GM18520 (cell line): Measurements from ENCODE around the gene PHF20.
A peak's percentile ranks its signal among the peaks of the same experiment; 100 is the strongest.
"Not testable (repeated sequence)": the region's sequence is repeated elsewhere in the genome, so short reads cannot be mapped to it uniquely, and the experiment has no call there.

Experiments used
- ATAC-seq: cut with Tn5 transposase; IDR thresholded peaks from one replicate; pipeline ENCODE4 v1.9.1; 2021; ENCODE audit not compliant: unreplicated experiment

Gene PHF20

GRCh38 chr20:35771689-35772562 lies at the start of gene PHF20:
PHF20 (plus strand) TSS chr20:35772015; CDS start chr20:35801523, 29,508 bp downstream.
- peak; percentile 69 for ATAC-seq

DNA sequence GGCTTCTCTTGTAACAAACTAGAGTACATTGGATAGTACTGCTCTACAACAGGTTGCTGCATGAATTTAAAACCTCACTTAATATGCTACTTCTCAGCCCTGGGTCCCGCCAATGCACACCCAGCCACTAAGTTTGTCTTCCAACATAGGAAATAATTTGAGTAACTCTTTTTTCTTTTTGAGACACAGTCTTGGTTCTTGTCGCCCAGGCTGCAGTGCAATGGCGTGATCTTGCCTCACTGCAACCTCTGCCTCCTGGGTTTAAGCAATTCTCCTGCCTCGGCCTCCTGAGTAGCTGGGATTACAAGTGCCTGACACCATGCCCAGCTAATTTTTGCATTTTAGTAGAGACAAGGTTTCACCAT lies 48.6 kb upstream of the PHF20 start:
- ATAC-seq = not testable (repeated sequence)

DNA sequence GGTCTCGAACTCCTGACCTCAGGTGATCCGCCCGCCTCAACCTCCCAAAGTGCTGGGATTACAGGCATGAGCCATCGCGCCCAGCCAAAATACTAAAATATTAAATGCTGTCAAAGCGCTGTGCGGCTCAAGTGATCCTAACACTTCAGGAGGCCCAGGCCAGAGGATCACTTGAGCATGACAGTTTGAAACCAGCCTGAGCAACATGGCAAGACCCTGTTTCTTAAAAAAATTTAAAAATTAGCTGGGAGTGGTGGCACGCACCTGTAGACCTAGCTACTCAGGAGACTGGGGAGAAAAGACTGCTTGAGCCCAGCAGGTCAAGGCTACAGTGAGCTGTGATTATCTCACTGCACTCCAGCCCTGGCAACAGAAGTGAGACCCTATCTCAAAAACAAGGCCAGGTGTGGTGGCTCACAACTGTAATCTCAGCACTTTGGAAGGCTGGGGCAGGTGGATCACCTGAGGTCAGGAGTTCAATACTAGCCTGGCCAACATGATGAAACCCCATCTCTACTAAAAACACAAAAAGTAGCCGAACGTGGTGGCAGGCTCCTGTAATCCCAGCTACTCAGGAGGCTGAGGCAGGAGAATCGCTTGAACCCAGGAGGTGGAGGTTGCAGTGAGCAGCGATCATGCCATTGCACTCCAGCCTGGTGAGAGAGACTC lies 48.0 kb upstream of the PHF20 start:
- not testable (repeated sequence) for ATAC-seq

GRCh38 chr20:35724321-35725230 lies 47.2 kb upstream of the PHF20 start:
- no peak for ATAC-seq

- no peak for ATAC-seq
These were observed 44.7 kb upstream of the PHF20 start for GRCh38 chr20:35726842-35727711.

DNA sequence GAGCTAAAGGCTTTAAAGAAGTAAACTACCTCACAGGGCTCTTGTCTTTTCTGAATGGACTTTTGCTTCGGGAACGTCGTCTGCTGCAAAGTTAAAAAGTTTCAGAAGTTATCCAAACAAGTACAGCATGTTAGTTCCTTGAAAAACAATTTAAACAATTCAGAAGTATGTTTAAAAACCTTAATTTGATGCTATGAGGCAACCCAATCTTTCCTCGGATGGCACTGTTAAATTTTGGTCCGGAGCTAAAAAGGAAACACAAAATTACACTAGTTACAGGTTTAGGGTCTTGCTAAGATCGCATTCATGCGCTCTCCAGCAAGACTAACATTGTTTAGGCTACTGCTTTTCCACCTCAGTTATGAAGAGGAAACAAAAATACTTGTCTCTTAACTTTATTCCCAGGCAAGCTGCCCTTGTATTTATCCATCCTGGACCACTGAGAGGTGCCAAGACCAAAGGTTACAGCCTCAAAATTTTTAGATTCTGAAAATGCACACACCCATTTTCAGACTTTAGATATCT lies 42.5 kb upstream of the PHF20 start:
- no peak for ATAC-seq

DNA sequence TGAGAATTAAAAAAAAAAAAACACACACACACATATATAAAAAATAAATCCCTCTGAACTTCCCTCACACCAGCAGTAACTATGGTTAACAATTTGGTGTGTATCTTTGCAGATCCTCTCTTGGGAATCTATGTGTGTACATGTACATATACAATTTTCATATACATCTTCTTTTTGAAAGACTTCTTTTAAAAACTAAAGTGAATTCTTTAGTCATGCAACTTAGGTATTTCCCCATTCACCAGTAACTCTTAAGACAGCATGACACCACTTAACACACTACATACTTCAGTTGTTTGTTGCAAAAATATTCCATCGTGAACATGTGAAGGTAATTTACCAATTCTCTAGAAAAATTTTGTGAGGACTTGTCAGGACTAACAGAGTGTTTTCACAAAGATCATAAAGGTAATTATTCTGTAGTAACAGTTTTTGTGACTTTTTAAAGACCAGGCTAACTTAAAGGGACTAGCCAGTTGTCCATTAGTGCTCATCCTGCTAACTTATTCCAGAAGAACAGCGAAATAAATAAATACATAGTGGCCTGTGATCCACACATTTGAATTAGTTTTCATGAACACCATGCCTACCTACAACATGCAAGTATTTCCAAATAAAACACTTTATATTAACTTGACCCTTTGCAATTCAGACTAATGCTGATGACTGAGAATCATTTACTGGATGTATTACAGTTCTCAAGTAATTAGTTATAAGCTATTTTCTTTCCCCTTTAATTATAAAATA lies 41.8 kb upstream of the PHF20 start:
- ATAC-seq = no peak

GRCh38 chr20:35730583-35731468 lies 41.0 kb upstream of the PHF20 start:
- ATAC-seq = no peak

- ATAC-seq = no peak
These were observed 40.4 kb upstream of the PHF20 start for GRCh38 chr20:35731469-35731788.

GRCh38 chr20:35731862-35732643 lies 39.8 kb upstream of the PHF20 start:
- ATAC-seq = no peak

DNA sequence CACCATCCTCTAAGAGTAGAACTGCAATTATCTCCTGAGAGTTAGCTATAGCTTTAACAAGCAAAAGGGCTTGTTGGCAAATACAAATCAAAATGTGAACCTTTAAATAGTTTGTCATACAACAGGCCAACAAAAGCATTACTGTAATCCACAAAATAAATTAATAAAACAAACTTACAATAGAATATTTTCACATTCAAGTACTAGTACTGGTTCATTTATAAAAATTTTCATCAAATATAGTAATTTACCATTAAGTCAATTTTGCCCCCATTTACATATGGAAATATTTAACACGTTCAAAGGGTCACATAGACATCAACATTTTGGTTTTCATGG lies 39.2 kb upstream of the PHF20 start:
- ATAC-seq = no peak

DNA sequence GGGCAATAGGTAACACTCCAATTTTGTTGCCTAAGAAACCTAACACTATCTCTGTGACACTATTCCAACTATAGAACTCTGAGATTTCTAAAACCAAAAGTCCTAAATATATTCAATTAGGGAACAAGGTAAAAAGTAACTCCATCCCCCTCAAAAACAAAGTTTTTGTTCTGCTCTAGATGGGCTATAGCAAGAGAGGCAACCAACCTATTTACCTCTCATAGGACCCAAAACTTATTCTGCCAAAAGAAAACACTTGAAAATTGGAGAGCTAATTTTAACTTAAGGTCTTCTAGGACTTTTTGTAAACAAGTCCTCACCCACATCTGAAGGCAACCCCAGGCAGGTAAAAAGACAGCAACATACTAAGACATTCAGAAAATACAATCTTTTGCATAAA lies 37.4 kb upstream of the PHF20 start:
- ATAC-seq = no peak

GRCh38 chr20:35734777-35735649 lies 36.8 kb upstream of the PHF20 start:
- ATAC-seq = no peak

DNA sequence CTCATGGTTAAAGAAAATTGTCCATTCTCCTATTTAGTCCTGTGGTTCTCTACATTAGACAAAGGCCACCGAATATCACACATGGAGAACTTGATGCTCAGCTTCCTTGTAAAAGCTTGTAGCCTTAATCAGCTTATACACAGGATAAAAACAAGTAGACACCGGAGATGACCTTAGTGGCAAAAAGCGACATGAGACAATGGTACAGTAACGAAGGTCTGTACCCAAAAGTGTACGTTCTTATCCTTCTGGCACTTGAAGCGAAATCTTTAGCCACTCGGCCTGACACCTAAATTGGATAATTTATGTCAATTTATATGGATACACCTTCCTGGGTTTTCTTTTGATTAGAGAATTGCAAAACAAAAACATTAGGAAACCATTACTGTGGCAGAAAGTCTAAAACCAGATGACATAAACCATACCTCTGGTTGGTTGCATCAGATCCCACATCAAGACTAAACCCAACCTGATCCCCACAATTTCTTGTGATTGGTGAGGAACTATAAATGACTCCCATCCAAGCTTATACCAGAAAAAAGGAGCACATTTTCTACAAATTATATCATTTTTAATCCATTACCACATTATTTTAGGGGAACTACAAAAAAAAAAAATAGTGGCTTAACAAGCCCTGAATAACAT lies 35.9 kb upstream of the PHF20 start:
- ATAC-seq = no peak

- no peak for ATAC-seq
These were observed 33.9 kb upstream of the PHF20 start for GRCh38 chr20:35737865-35738333.

- no peak for ATAC-seq
These were observed 33.2 kb upstream of the PHF20 start for GRCh38 chr20:35738410-35739179.
